GM21526 (cell line): ENCODE data around the gene FGFR3.

Experiments
- ATAC-seq: cut with Tn5 transposase; IDR thresholded peaks from one replicate; pipeline ENCODE4 v1.9.1; 2021; ENCODE audit warnings: moderate library complexity; ENCODE audit not compliant: unreplicated experiment, low FRiP score

Gene FGFR3

GRCh38 chr4:1755297-1755696 lies 37.8 kb upstream of the FGFR3 start:
- no peak for ATAC-seq

GRCh38 chr4:1756079-1756478 lies 37.0 kb upstream of the FGFR3 start:
- ATAC-seq, result no peak

DNA sequence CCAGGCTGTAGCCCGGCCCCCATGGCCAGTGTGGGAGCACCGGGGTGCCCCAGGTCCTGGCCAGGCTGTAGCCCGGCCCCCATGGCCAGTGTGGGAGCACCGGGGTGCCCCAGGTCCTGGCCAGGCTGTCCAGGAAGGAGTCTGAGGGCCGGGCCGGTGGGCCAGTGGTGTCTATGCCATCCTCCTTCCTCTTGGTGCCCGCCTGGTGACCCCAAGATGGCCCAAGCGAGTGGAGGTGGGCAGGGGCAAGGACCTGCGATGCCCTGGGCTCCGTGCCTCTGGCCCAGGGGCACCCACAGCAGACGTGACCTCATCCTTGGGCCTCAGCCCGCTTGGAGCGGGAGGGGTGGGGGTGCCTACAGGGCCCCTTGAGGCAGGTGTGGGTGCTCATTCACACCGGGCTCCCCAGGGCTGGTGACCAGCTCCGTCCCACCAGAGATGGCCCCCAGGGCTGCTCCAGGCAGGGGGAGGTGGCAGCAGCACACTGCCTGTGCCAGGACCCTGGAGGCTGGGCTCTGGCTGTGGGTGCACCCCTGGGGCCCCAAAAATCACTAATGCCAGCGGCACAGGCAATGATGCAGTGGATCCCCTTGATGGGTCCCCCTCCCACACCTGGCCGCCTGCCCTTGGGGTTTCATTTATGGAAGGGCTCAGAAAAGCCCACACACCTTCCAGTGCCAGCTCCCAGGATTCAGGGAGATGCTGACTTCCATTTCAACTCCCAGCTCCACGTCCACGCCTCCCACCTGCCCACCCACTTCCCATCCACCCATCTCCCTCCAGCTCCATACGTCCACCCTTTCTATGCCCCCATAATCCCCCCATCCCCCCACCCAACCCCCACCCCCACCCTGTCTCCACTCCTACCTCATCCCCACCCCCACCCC lies 36.0 kb upstream of the FGFR3 start:
- ATAC-seq, result no peak

DNA sequence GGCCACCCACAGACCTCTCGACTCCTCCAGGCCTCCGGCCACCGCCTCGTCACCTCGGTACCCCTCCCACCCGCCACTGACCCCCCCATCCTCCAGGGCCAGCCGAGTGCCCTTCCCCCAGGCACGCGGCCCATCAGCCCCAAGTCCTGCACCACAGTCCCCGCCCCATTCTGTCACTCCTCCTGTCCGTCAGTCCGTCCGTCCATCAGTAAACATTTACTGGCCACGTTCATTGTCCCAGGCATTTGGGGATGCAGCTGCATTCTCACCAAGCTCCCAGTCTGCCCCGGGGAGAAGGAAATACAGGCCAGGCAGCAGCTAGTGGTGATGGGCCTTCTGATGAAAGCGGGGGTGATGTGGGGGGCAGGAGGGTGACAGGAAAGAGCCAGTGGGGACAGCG lies 35.3 kb upstream of the FGFR3 start:
- no peak for ATAC-seq

- ATAC-seq, result no peak
These were observed 34.6 kb upstream of the FGFR3 start for GRCh38 chr4:1758306-1759121.

- no peak for ATAC-seq
These were observed 33.8 kb upstream of the FGFR3 start for GRCh38 chr4:1759170-1759817.

DNA sequence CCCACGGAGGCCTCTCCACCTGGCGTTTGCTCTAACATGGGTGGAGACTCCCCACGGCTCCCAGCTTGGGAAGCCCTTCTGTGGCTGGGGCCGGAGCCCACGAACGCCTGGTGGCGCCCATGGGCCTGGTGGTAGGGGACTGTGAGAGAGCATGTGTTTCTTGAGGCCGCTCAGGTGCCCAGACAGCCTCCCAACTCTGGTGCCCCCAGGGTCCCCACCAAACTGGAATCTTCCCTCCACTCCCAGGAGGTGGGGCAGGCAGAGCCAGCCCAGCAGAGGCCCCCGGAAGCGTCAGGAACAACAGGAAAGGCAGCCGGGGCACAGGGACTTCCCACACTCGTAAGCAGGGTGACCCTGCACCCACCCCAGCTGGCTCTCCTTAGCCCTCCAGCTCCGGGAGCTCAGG lies 33.3 kb upstream of the FGFR3 start:
- ATAC-seq, result no peak

DNA sequence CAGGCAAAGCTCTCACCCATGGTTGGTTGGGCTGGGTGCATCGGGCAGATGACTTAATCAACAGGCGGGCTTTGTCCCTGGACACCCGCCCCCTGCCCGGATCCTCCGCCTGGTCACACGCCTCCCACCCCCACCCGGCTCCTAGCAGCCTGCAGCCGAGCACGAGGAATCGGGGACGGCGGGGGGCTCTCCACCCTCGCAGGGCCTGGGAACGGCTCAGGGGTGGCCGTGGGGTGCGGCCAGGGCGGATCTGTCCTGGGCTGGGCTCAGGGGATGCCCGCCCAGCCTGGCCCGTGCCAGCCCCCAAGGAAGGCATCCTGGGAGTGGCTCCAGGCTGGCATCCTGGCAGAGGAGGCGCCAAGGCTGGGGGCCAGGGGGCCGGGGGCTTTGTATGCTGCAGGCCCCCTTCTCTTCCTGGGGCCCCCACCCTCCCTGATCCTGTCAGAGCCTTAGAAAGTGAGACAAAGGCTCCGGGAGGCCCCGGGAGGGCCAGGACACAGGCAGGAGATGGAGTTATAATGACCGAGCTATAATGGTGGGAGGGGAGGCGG lies 32.5 kb upstream of the FGFR3 start:
- ATAC-seq, result no peak

GRCh38 chr4:1761130-1761689 lies 31.9 kb upstream of the FGFR3 start:
- ATAC-seq, result no peak

GRCh38 chr4:1762264-1763010 lies 30.7 kb upstream of the FGFR3 start:
- ATAC-seq, result no peak

DNA sequence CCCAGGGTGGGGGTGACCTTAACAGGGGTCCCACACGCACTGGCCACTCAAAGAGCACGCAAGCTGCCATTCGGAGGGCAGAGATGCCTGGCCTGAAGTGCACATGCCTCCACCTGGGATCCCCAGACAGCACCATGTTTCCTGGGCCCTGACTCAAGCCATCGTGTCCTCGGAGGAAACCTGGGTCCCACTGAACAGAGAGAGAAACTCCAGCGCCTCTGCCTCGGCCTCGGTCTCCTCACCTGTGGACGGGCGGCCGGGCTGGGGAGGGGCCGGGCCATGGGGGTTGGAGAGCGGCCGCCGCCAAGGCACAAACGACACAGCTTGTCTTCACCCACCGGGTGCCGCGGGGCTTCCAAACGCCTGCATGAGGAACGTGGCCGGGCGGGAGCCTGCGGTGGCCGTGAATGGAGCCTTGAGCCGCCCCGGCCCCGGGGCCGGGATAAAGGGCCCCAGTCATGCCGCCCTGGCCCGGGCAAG lies 30.0 kb upstream of the FGFR3 start:
- ATAC-seq, result no peak

DNA sequence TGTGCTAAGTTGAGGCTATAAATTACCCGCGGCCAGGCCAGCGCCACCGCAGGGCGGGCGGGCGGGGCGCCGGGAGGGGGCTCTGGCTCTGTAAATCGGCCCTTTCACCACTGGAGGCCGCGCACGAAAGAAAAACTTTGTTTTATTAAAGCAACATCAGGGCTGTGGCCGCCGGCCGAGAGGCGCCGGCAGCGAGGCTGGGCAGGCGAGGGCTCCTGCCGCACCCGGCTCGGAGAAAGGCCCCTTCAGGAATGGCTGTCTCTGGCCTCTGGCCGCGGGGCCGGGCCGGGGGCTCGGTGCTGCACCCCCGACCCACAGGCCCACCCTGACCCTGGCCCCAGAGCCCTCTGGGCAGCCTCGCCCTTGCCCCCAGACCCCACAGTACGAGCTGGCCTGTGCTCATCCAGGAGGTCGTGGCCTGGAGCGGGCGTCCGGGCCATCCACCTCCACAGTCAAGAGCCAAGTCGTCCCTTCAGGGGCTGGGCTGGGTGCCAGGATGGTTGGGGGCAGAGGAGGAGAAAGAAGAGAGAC lies 29.5 kb upstream of the FGFR3 start:
- no peak for ATAC-seq

GRCh38 chr4:1764670-1765069 lies 28.4 kb upstream of the FGFR3 start:
- no peak for ATAC-seq

DNA sequence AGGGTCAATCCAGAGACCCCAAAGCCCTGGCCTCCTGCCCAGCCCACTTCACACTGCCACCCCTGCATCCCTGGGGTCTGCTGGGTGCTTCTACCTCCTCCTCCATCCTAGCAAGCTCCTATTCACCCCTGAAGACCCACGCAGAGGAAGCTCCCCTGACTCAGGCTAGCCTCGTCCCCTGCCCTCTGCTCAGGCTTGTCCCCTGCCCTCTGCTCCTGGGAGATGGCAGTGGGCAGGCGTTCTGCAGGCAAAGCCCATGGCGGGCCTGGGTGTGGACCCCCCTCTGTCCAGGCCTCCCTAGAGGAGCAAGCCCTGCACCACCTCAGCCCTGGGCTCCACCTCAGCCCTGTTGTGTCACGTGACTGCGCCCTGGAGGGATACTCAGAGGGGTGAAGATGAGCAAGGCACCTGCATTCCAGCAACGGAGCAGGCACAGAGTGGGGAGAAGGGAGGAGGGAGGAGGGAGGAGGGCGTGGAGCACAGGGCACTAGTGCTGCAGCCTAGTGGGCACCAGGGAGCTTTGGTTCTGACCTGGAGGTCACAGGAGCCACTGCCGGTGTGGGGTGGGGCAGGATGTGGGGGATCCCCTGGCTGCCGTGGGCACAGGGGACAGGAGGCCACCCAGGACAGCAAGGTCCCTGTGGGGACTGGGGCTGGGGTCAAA lies 27.6 kb upstream of the FGFR3 start:
- no peak for ATAC-seq

DNA sequence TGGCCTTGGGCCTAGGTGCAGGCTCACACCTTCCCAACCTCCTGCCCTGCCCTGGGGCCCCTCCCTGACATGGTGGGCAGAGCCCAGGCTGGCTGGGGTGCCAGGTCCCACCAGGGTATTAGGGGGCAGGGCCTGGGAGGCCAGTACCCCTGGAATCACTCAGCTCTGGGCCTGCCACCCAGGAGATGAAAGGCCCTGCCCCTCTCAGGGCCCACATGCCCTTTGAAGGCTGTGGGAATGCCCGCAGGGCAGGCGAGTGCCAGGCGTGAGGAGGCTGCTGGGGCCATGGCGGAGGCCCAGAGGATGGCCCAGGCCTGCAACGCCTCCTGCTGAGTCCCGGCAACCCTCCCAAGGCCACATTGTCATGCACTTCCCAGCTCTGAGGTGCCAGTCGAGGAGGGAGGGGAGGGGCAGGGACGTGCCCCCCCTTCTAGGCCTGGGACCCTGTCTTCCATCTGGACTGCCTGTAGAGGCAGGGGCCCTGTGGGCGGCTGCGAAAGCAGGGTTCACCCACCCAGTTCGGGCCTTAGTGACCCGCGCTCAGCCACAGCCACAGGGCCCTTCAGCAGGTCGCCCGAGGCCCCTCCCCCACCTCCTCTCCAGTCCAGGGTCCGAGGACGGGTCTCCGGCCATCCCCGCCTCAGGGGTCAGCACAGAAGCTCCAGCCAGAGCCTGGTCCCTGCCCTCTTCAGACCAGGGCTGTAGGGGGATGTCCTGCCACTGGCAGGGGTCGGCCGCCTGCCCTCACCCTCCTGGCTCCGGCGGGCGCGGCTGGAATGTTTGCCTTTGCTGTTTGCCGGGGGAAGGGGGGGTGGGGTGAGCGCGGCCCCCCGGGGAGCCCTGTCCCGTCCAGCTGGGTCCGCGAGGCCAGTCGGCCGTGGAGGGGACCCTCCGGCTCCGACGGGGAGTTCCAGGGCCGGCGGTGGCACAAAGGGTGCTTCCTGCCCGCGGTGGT lies 26.7 kb upstream of the FGFR3 start:
- ATAC-seq, result no peak

DNA sequence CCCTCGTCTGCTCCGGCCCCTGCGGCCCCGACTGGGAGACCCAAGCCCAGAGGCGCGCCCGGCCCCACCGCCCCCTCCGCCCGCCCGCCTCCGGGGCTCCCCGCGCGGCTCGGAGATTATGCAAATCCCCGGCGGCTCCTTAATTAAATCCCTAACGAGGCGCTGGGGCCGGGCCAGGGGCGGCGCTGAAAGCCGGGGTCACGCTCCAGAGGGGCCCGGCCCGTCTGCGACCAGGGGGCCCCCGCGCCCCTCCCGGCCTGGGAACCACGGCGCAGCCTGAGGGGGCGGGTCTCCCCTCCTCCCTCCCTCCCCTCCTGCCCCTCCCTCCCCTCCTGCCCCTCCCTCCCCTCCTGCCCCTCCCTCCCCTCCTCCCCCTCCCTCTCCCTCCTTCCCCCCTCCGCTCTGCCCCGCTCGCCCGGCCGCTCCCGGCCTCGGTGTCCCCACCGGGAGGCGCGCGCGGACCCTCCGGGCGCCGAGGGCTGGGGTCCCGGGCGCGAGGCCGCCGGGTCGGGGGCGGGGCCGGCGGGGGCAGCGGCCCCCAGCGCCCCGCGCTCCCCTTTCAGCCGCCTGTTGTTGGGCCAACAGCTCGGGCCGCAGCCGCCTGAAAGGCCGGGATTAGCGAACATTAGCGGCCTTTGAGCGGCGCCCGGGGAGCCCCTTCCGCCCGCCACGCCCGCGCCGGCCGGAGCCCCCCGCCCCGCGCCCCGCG lies 25.9 kb upstream of the FGFR3 start:
- no peak for ATAC-seq

DNA sequence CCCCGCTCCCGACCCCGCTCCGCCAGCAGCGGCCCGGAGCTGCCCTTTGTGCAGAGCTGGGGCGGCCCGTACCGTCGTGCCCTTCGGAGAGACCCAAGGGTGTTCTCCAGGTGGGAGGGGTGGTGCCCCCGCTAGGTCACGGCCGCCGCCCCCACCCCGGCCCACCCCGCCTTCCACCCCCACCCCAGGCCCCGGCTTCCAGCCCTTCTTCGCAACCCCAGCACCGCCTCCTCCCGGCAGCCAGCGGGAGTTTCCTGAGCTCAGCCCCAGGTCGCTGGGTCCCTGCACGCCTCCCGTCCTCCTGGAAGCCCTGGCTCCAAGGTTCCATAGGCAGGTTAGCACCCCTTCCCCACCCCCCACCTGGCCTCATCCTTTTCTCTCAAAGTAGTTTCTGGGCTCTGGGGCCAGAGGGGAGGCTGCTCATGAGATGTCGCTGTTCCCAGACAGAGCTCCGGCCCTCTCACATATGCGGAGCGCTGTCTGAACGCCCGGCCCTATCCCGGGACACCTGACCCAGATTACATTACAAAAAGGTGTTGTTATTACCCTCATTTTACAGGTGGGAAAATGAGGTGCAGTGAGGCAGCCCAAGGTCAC lies 25.2 kb upstream of the FGFR3 start:
- no peak for ATAC-seq
